OCI-LY7 (cell line): ENCODE measurements around the gene ALG14. TPM values are rescaled to one million over a fixed set of nuclear protein-coding genes. Genes with fewer than 3 reads are reported as not detected.

Experiments
- BruUV-seq: library from RNA; stranded (reverse); fragments of 400-500 nt; replicated peaks from 2 replicates; lab custom pipeline; 2021; lab: Mats Ljungman, UMichigan
- CTCF ChIA-PET: fragments of 300-600 bp; sonication (Branson Sonifier 250); formaldehyde crosslinking; loops from one replicate; lab custom pipeline; 2022; ENCODE audit warnings: antibody characterized with exemption; ENCODE audit not compliant: unreplicated experiment; lab: Charles Lee
- POLR2A ChIA-PET: fragments of 300-600 bp; sonication (Branson Sonifier 250); formaldehyde crosslinking; loops from one replicate; lab custom pipeline; 2022; ENCODE audit warnings: antibody characterized with exemption; lab: Charles Lee
- DNase-seq: peaks from one replicate; pipeline ENCODE4 v3.0.0-alpha.2; 2015; ENCODE audit warnings: low spot score
- H2AFZ ChIP-seq: fragments of 200-600 bp; sonication (generic), shearing (Covaris generic); 2 replicates; pipeline ENCODE4 v1.6.1; 2014; ENCODE audit warnings: mild to moderate bottlenecking, antibody characterized with exemption, low read length, moderate library complexity
- H3K27ac ChIP-seq: fragments of 200-600 bp; sonication (generic); 2 replicates; pipeline ENCODE4 v1.5.1; 2014; ENCODE audit warnings: mixed run types, low read depth, mild to moderate bottlenecking, moderate library complexity, low read length, inconsistent platforms; ENCODE audit not compliant: poor library complexity, severe bottlenecking
- H3K36me3 ChIP-seq: fragments of 200-600 bp; sonication (generic); 2 replicates; pipeline ENCODE4 v1.6.1; 2014; ENCODE audit warnings: mild to moderate bottlenecking, antibody characterized with exemption, low read length, moderate library complexity, mixed read lengths; ENCODE audit not compliant: insufficient read depth
- H3K4me1 ChIP-seq: fragments of 200-600 bp; sonication (generic); 2 replicates; pipeline ENCODE4 v1.5.1; 2014; ENCODE audit warnings: mild to moderate bottlenecking, low read length; ENCODE audit not compliant: insufficient read depth, poor library complexity, severe bottlenecking
- H3K4me2 ChIP-seq: fragments of 200-600 bp; sonication (generic); 2 replicates; pipeline ENCODE4 v1.6.1; 2014; ENCODE audit warnings: mild to moderate bottlenecking, low read length
- H3K4me3 ChIP-seq: fragments of 200-600 bp; sonication (generic); 2 replicates; pipeline ENCODE4 v1.5.1; 2014; ENCODE audit warnings: mild to moderate bottlenecking, low read depth, low read length; ENCODE audit not compliant: poor library complexity, severe bottlenecking
- H3K79me2 ChIP-seq: fragments of 200-600 bp; sonication (generic); 2 replicates; pipeline ENCODE4 v1.6.1; 2016; ENCODE audit warnings: low read depth, mild to moderate bottlenecking, low read length, moderate library complexity, mixed read lengths; ENCODE audit not compliant: insufficient read depth
- H3K9me2 ChIP-seq: fragments of 200-600 bp; sonication (generic); 2 replicates; pipeline ENCODE4 v1.6.1; 2016; ENCODE audit warnings: mild to moderate bottlenecking, low read length, mixed read lengths; ENCODE audit not compliant: insufficient read depth
- H3K9me3 ChIP-seq: fragments of 200-600 bp; sonication (generic); 2 replicates; pipeline ENCODE4 v1.6.1; 2014; ENCODE audit warnings: mild to moderate bottlenecking, mixed run types, low read length, mixed read lengths
- H4K20me1 ChIP-seq: fragments of 200-600 bp; sonication (generic); 2 replicates; pipeline ENCODE4 v1.6.1; 2014; ENCODE audit warnings: mild to moderate bottlenecking, antibody characterized with exemption, low read length, moderate library complexity, mixed read lengths; ENCODE audit not compliant: insufficient read depth
- CTCF ChIP-seq: fragments of 200-600 bp; sonication (generic); conservative IDR thresholded peaks from 2 replicates; pipeline ENCODE4 v1.5.1; 2014; ENCODE audit warnings: mild to moderate bottlenecking, antibody characterized with exemption, low read length, moderate library complexity, mixed read lengths
- EZH2phosphoT487 ChIP-seq: fragments of 200-600 bp; sonication (generic); IDR thresholded peaks from 2 replicates; pipeline ENCODE4 v1.6.1; 2018; ENCODE audit warnings: low read depth, borderline replicate concordance, mild to moderate bottlenecking, mixed run types, antibody characterized with exemption, low read length, moderate library complexity, mixed read lengths
- intact Hi-C: fragments of 100-400 bp; cut with micrococcal nuclease; formaldehyde crosslinking; loops from one replicate; pipeline ENCODE4 v1.10.0; 2022; ENCODE audit not compliant: unreplicated experiment
- total RNA-seq, 2 experiments: library from RNA; depleted of rRNA in 1 of 2; stranded (reverse); fragments of >200 nt in 1 of 2; shearing (Covaris generic) in 1 of 2; gene quantifications; 2 replicates each; pipeline ENCODE4 v1.2.3, GENCODE V29; 2014 to 2022

Gene ALG14
- total RNA-seq, 2 experiments from 2014 or later: 1.6 to 8.3 TPM

- no TSS peak for BruUV-seq
- ChIA-PET POLR2A (no interaction called here), CTCF (no interaction called here)
- no peaks in the 10 kb centered on the region for H3K9me2 ChIP-seq
- H4K20me1 ChIP-seq: no peaks in the 10 kb centered on the region
- no peaks in the 10 kb centered on the region for H3K9me3 ChIP-seq
- no peaks in the 10 kb centered on the region for H3K79me2 ChIP-seq
- no peaks in the 10 kb centered on the region for H3K36me3 ChIP-seq
- no peak overlapping the region for H3K4me3 ChIP-seq
- intact Hi-C loops: no loop called here
- no peaks in the 10 kb centered on the region for H3K4me1 ChIP-seq
- no peak for TF ChIP-seq CTCF
- TF ChIP-seq EZH2phosphoT487: no peak
- H3K4me2 ChIP-seq: no peak overlapping the region
- H3K27ac ChIP-seq: no peak overlapping the region
- no peak overlapping the region for H2AFZ ChIP-seq
- no peak for DNase-seq
These were observed 45.7 kb downstream of the ALG14 start for GRCh38 chr1:95027046-95027445.

GRCh38 chr1:95023399-95024043 lies 49.2 kb downstream of the ALG14 start:
- TF ChIP-seq EZH2phosphoT487 (no peak), CTCF (no peak)
- no TSS peak for BruUV-seq
- H3K9me3 ChIP-seq: no peaks in the 10 kb centered on the region
- POLR2A ChIA-PET: interaction anchor here (1.0 kb wide), 1 partner anchor 14 kb away, joined by 4 read pairs; no protein-coding TSS in a partner anchor
- DNase-seq: no peak
- H3K4me3 ChIP-seq: no peak overlapping the region
- intact Hi-C loops: no loop called here
- H2AFZ ChIP-seq: no peak overlapping the region
- H4K20me1 ChIP-seq: no peaks in the 10 kb centered on the region
- H3K27ac ChIP-seq: no peak overlapping the region
- no peaks in the 10 kb centered on the region for H3K4me1 ChIP-seq
- H3K36me3 ChIP-seq: no peaks in the 10 kb centered on the region
- CTCF ChIA-PET: no interaction called here
- H3K9me2 ChIP-seq: no peaks in the 10 kb centered on the region
- H3K79me2 ChIP-seq: no peaks in the 10 kb centered on the region
- H3K4me2 ChIP-seq: no peak overlapping the region

- BruUV-seq: no TSS peak
- no peak overlapping the region for H3K27ac ChIP-seq
- no peak for DNase-seq
- ChIA-PET POLR2A (no interaction called here), CTCF (no interaction called here)
- no peak overlapping the region for H3K4me2 ChIP-seq
- no peaks in the 10 kb centered on the region for H4K20me1 ChIP-seq
- H3K79me2 ChIP-seq: no peaks in the 10 kb centered on the region
- H3K4me3 ChIP-seq: no peak overlapping the region
- TF ChIP-seq EZH2phosphoT487 (no peak), CTCF (no peak)
- no peaks in the 10 kb centered on the region for H3K4me1 ChIP-seq
- no peak overlapping the region for H2AFZ ChIP-seq
- intact Hi-C loops: no loop called here
- H3K36me3 ChIP-seq: no peaks in the 10 kb centered on the region
- no peaks in the 10 kb centered on the region for H3K9me2 ChIP-seq
- H3K9me3 ChIP-seq: no peaks in the 10 kb centered on the region
These were observed 50.2 kb downstream of the ALG14 start for GRCh38 chr1:95022644-95022926.
